SK-N-MC (cell line): ENCODE results near the gene METTL15.
"Not testable (repeated sequence)": the region's sequence is repeated elsewhere in the genome, so short reads cannot be mapped to it uniquely, and the experiment has no call there.

Source experiments
- DNase-seq: peaks from one replicate; pipeline ENCODE4 v3.0.0-alpha.2; 2011; ENCODE audit warnings: low read depth, low spot score
- H3K27ac ChIP-seq: fragments of 200-600 bp; sonication (generic); 2 replicates; pipeline ENCODE4 v1.5.1; 2016; ENCODE audit warnings: mixed run types
- H3K36me3 ChIP-seq: fragments of 200-600 bp; sonication (generic); 2 replicates; pipeline ENCODE4 v1.6.1; 2017; ENCODE audit warnings: antibody characterized with exemption, low read length, mixed read lengths; ENCODE audit not compliant: insufficient read depth
- H3K4me3 ChIP-seq: fragments of 200-600 bp; sonication (generic); 2 replicates; pipeline ENCODE4 v1.5.1; 2016
- H3K9ac ChIP-seq: fragments of 200-600 bp; sonication (generic); 2 replicates; pipeline ENCODE4 v1.8.0; 2017; ENCODE audit warnings: mixed run types, mixed read lengths; ENCODE audit not compliant: insufficient read length
- H3K9me3 ChIP-seq: fragments of 200-600 bp; sonication (generic); 2 replicates; pipeline ENCODE4 v1.6.1; 2017; ENCODE audit warnings: low read depth, mild to moderate bottlenecking, antibody characterized with exemption, low read length, moderate library complexity, mixed read lengths
- EZH2 ChIP-seq: fragments of 200-600 bp; sonication (generic); IDR thresholded peaks from one replicate; pipeline ENCODE4 v1.6.1; 2017; ENCODE audit warnings: antibody characterized with exemption
- FOXP2 ChIP-seq: optimal IDR thresholded peaks from 2 replicates; pipeline ENCODE3; 2011; ENCODE audit warnings: mild to moderate bottlenecking, moderate library complexity; ENCODE audit not compliant: insufficient read depth; ENCODE audit errors: extremely low read length, control extremely low read depth
- POLR2AphosphoS5 ChIP-seq: IDR thresholded peaks from 2 replicates; pipeline ENCODE4 v1.6.1; 2012; ENCODE audit warnings: mild to moderate bottlenecking, low read depth, low read length, borderline replicate concordance

Gene METTL15

DNA sequence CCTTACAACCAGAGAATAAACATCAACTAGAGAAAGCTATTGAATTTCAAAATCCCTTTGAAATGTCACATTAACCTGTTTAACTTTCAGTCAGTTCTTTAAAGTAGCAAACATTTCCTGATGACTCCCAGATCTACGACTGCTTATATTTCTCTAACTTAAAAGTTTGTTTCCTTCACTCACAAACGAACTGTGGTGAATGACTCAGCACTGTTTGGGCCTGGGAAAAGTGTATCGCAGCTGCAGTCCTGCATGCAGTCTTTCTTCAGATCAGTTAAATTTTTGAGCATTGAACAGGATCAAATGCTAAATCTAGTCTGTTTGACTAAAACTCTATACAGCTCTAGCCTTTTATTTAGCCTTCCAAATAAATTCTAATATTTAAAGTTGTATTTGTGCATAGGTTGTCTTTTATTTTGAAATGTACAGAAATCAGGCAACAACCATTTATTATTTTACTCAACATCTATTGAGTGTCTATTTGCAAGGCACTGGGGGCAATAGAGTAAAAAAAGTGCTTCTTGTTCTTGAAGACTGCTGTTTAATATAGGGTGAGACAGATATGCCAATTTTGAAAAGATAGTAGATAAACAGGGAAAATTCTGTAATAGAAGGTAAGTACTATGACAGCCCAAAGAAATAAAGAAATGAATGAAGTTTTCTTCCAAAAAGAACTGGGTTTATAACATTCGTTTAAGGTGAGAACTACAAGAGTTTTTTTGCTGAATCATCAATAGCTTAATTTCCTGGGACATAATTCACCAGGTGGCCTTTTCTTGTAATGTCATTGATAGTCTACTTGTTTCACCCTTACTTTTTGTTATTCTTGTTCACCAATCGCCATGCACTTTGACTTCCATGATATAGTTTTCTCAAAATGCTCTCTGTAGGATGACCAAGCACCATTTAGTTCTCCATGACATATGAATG, 235.4 kb downstream of the METTL15 start:
- H3K9me3 ChIP-seq: peaks cover 10% of the 10 kb centered on the region; the same call in 1 of the 2 replicates
- TF ChIP-seq POLR2AphosphoS5 (no peak), FOXP2 (no peak), EZH2 (no peak)
- H3K27ac ChIP-seq: peak overlapping the region; percentile 57
- H3K4me3 ChIP-seq: no peak overlapping the region
- H3K36me3 ChIP-seq: no peaks in the 10 kb centered on the region
- H3K9ac ChIP-seq: no peak overlapping the region
- DNase-seq: no peak

DNA sequence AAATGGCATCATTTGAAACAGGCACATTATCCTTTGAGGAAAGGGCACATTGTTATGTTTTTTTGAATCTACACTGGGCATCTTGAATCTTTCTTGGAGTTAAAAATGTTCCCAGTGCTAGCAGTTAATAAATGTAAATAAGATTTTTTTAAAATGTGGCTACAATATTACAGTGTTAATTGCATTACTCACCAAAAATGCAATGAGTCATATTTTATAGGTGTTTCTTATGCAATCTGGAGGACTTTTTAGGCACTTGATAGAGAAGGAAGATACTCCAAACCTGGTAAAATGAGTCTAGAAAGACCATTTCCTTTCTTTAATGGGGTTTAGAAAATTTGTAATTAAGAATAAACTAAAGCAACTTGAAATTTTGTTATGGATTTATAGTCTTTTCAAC, 238.0 kb downstream of the METTL15 start:
- Histone ChIP-seq H3K27ac (no peak overlapping the region), H3K9me3 (no peaks in the 10 kb centered on the region), H3K9ac (no peak overlapping the region), H3K36me3 (no peaks in the 10 kb centered on the region), H3K4me3 (no peak overlapping the region)
- DNase-seq: no peak
- TF ChIP-seq FOXP2 (no peak), POLR2AphosphoS5 (no peak), EZH2 (no peak)

DNA sequence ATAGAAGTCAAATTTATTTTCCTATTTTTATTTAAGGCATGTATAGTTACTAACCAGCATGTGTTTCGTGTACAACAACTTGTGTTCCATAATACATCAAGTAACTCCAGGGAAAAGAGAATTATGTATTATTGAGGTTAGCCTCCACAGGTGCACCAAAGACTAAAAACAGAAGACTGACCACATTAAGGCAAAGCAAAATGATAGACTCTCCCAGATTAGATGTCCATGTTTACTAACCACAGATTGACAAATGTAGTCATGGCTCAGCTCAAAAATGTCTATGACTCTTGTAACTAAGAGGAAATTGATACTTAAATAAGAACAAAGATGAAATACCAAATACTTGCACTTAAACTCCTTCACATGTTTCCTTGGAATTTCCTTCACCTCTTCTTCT, 238.5 kb downstream of the METTL15 start:
- no peak overlapping the region for H3K27ac ChIP-seq
- no peak for DNase-seq
- H3K9me3 ChIP-seq: no peaks in the 10 kb centered on the region
- TF ChIP-seq EZH2: no peak
- TF ChIP-seq POLR2AphosphoS5: no peak
- no peak overlapping the region for H3K9ac ChIP-seq
- H3K36me3 ChIP-seq: no peaks in the 10 kb centered on the region
- no peak overlapping the region for H3K4me3 ChIP-seq

DNA sequence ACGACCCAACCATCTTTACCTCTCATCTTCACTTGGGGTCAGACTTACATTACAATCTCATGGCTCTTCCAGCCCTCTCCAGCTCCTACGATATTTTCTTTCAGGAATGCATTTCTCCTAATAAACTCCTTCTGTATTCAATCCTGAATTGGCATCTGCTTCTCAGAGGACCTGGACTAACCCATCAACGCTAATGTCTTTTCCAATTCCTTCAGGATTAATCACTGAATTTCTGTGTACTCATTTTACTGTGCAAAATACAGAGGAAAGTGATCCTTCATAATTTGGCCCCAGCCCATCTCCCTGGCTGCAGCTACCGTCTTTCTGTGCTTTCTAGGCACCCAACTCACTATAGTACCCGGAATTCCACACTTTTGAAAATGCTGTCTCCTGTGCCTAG, 239.2 kb downstream of the METTL15 start:
- DNase-seq: no peak

DNA sequence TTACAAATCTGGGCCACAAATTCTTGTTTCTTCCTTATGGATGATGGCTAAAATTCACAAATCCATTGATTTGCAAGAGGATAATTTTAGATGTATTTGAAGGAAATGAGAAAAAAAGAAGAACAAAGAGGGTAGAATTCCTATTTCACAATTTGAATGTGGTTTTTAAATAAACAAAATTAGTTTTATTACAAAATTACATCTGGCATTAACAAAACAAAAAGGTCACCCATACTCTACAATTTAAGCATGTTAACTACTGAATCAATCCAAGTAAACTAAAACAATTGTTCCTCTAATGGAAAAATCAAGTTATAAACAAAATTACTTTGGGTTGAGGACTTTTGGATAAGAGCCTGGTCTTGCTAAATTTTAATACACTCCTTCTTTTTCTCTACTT, 242.0 kb downstream of the METTL15 start:
- Histone ChIP-seq H3K4me3 (no peak overlapping the region), H3K9ac (no peak overlapping the region), H3K36me3 (no peaks in the 10 kb centered on the region), H3K27ac (no peak overlapping the region), H3K9me3 (no peaks in the 10 kb centered on the region)
- DNase-seq: no peak
- no peak for TF ChIP-seq EZH2
- TF ChIP-seq POLR2AphosphoS5: no peak
- no peak for TF ChIP-seq FOXP2

More for the DNA sequence above, 239.2 kb downstream of the METTL15 start:
- H3K4me3 ChIP-seq: no peak overlapping the region
- H3K9me3 ChIP-seq: no peaks in the 10 kb centered on the region
- H3K36me3 ChIP-seq: no peaks in the 10 kb centered on the region
- H3K9ac ChIP-seq: no peak overlapping the region
- no peak for TF ChIP-seq EZH2
- no peak for TF ChIP-seq POLR2AphosphoS5
- TF ChIP-seq FOXP2: no peak
- H3K27ac ChIP-seq: no peak overlapping the region

DNA sequence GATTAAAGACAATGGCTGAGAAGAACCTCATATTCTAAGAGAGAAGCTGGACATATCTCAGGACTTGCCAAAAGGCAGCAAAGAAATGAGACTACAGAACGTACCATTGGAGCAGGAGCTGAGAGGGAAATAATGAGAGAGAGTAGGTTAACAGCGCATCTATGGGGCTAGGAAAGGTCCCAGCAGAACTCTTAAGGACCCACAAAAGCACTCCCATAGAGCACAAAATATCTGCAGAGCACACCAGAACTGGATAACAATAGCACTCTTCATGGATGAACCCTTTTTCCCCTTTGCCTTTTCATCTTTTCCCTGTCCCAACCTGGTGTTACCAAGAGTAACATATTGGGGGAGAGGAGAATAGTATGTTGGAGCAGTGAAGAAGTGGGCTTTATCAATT, 245.8 kb downstream of the METTL15 start:
- Histone ChIP-seq H3K9ac (no peak overlapping the region), H3K4me3 (no peak overlapping the region), H3K27ac (no peak overlapping the region), H3K9me3 (no peaks in the 10 kb centered on the region), H3K36me3 (no peaks in the 10 kb centered on the region)
- no peak for TF ChIP-seq POLR2AphosphoS5
- TF ChIP-seq EZH2: no peak
- TF ChIP-seq FOXP2: no peak
- no peak for DNase-seq

DNA sequence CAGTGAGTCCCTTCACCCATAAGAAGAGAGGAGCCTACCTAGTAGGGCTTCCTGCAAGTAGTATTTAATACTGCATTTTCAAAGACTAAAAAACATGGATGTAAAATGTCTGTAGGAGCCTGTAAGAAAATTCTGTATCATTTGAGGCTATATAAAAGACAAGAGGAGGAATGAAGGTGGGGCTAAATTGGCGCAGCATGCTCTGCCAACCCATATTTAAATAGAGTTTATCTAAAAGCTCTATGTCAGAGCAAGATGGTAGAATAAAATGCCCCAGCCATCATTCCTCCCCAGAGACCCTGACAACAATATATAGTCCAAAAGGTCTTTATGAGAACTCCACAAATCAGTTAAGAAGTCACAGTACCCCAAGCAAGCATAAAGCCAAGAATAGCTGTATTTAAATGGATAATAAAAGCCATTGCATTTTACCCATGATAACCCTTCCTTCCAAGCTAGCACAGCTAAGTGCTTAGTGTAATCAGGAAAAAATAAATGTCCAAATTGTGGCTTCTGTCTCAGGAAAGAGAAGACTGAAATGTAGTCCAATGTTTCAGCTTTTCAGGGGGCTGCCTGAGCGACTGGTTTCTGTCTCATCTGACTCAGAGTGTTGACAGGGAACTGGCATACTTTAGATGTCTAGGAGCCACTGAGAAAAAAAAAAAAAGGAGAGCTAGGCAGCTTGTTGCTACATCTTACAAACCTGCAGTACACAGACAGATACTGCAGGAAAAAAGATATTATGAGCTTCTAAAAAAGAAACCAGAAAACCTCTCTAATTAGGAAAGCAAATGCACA, 258.6 kb downstream of the METTL15 start:
- Histone ChIP-seq H3K36me3 (no peaks in the 10 kb centered on the region), H3K27ac (no peak overlapping the region), H3K9ac (no peak overlapping the region), H3K4me3 (no peak overlapping the region), H3K9me3 (no peaks in the 10 kb centered on the region)
- TF ChIP-seq FOXP2 (no peak), POLR2AphosphoS5 (no peak), EZH2 (no peak)
- DNase-seq: no peak

DNA sequence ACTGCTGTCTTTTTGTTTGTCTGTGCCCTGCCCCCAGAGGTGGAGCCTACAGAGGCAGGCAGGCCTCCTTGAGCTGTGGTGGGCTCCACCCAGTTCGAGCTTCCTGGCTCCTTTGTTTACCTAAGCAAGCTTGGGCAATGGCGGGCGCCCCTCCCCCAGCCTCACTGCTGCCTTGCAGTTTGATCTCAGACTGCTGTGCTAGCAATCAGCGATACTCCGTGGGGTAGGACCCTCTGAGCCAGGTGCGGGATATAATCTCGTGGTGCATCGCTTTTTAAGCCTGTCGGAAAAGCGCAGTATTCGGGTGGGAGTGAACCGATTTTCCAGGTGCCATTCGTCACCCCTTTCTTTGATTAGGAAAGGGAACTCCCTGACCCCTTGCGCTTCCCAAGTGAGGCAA, 269.9 kb downstream of the METTL15 start:
- H3K9me3 ChIP-seq, H3K36me3 ChIP-seq, H3K9ac ChIP-seq, DNase-seq, H3K4me3 ChIP-seq, H3K27ac ChIP-seq: not testable (repeated sequence)
